Activated effector memory CD4-positive, alpha-beta T cell treated with Interleukin-2 at 50 U/mL for 16 hours (primary cell): ENCODE results near the gene TACC2.

Experiments used
- DNase-seq: peaks from one replicate; pipeline ENCODE4 v3.0.0-alpha.2; 2020

The TACC2 gene

GRCh38 chr10:122232769-122233168 lies 243.8 kb downstream of the TACC2 start:
- no peak for DNase-seq

GRCh38 chr10:122233857-122234348 lies 244.9 kb downstream of the TACC2 start:
- no peak for DNase-seq

- DNase-seq = no peak
These were observed 245.5 kb downstream of the TACC2 start for GRCh38 chr10:122234416-122234815.

GRCh38 chr10:122236690-122237306 lies 247.8 kb downstream of the TACC2 start:
- DNase-seq = no peak

- DNase-seq = no peak
These were observed 248.5 kb downstream of the TACC2 start for GRCh38 chr10:122237331-122237990.

GRCh38 chr10:122239578-122240257 lies 250.8 kb downstream of the TACC2 start:
- no peak for DNase-seq

- DNase-seq = no peak
These were observed 251.4 kb downstream of the TACC2 start for GRCh38 chr10:122240401-122240800.

- DNase-seq = no peak
These were observed 252.9 kb downstream of the TACC2 start for GRCh38 chr10:122241836-122242235.

GRCh38 chr10:122243550-122243949 lies 254.6 kb downstream of the TACC2 start:
- DNase-seq = no peak

GRCh38 chr10:122244001-122244975 lies 255.3 kb downstream of the TACC2 start:
- DNase-seq = no peak

- DNase-seq = no peak
These were observed 256.2 kb downstream of the TACC2 start for GRCh38 chr10:122245136-122245535.

- no peak for DNase-seq
These were observed 256.9 kb downstream of the TACC2 start for GRCh38 chr10:122245897-122246296.

- no peak for DNase-seq
These were observed 258.0 kb downstream of the TACC2 start for GRCh38 chr10:122246830-122247520.

- DNase-seq = no peak
These were observed 259.7 kb downstream of the TACC2 start for GRCh38 chr10:122248356-122249302.

- no peak for DNase-seq
These were observed 260.4 kb downstream of the TACC2 start for GRCh38 chr10:122249303-122249850.

- no peak for DNase-seq
These were observed 261.2 kb downstream of the TACC2 start for GRCh38 chr10:122249991-122250750.

GRCh38 chr10:122251459-122252255 lies 262.7 kb downstream of the TACC2 start:
- DNase-seq = no peak

GRCh38 chr10:122252805-122253204 lies 263.8 kb downstream of the TACC2 start:
- no peak for DNase-seq

- DNase-seq = no peak
These were observed 264.6 kb downstream of the TACC2 start for GRCh38 chr10:122253605-122254004.
